GM12878 (cell line): Measurements from ENCODE around the gene COX6B1. TPM values are rescaled to one million over a fixed set of nuclear protein-coding genes. Genes with fewer than 3 reads are reported as not detected.

Experiments
- ATAC-seq: fragments of 200-7000 bp; cut with Tn5 transposase; 3 replicates; pipeline ENCODE4 v1.9.1; 2020; ENCODE audit warnings: mild to moderate bottlenecking, moderate library complexity
- BruUV-seq: library from RNA; stranded (reverse); fragments of 400-500 nt; replicated peaks from 2 replicates; lab custom pipeline; 2021; lab: Mats Ljungman, UMichigan
- CTCF ChIA-PET: fragments of 300-600 bp; sonication (Branson Sonifier 250); formaldehyde crosslinking; extraction: SDS; loops from one replicate; lab custom pipeline; 2021; ENCODE audit warnings: inconsistent platforms; lab: Yijun Ruan, JAX
- POLR2A ChIA-PET: fragments of 350-600 bp; formaldehyde crosslinking; extraction: SDS; loops from one replicate; lab custom pipeline; 2021; ENCODE audit warnings: inconsistent platforms; lab: Charles Lee
- RAD21 ChIA-PET: fragments of 300-600 bp; sonication (Branson Sonifier 250); formaldehyde crosslinking; loops from one replicate; lab custom pipeline; 2023; ENCODE audit warnings: antibody characterized with exemption; ENCODE audit not compliant: unreplicated experiment; lab: Charles Lee
- SMC1A ChIA-PET: fragments of 300-600 bp; sonication (Branson Sonifier 250); formaldehyde crosslinking; loops from one replicate; lab custom pipeline; 2023; ENCODE audit not compliant: unreplicated experiment, uncharacterized antibody; lab: Charles Lee
- DNase-seq: peaks from one replicate; pipeline ENCODE4 v3.0.0-alpha.2; 2011; ENCODE audit warnings: low read depth, low spot score
- FAIRE-seq: peaks from 3 replicates; lab custom pipeline; 2011; peaks lifted over from hg19 to GRCh38; lab: Jason Lieb, UNC
- H2AFZ ChIP-seq: 2 replicates; pipeline ENCODE4 v1.6.0; 2011; ENCODE audit warnings: low read depth, low read length, control low read depth; ENCODE audit not compliant: control insufficient read depth
- H3K27ac ChIP-seq: 2 replicates; pipeline ENCODE4 v1.5.1; 2011; ENCODE audit warnings: control low read depth; ENCODE audit not compliant: control insufficient read depth, insufficient read depth
- H3K27me3 ChIP-seq, 2 experiments: replicated peaks in 1 of 2; 2 replicates each; pipeline versions ENCODE4 v1.6.0 to v1.6.1; 2011; ENCODE audit warnings: low read length in 1 of 2; ENCODE audit not compliant: control insufficient read depth in 2 of 2, insufficient read depth in 2 of 2
- H3K36me3 ChIP-seq, 2 experiments: 2 replicates each; pipeline ENCODE4 v1.5.1; 2011; ENCODE audit warnings: low read length in 1 of 2; ENCODE audit not compliant: control insufficient read depth in 2 of 2, insufficient read depth in 2 of 2
- H3K4me1 ChIP-seq: 2 replicates; pipeline ENCODE4 v1.6.1; 2011; ENCODE audit warnings: mild to moderate bottlenecking, low read length, moderate library complexity, mixed read lengths; ENCODE audit not compliant: control insufficient read depth, insufficient read depth
- H3K4me2 ChIP-seq: 2 replicates; pipeline ENCODE4 v1.6.0; 2011; ENCODE audit warnings: control low read depth; ENCODE audit not compliant: control insufficient read depth, insufficient read depth
- H3K4me3 ChIP-seq: fragments of 200-600 bp; sonication (generic); 2 replicates; pipeline ENCODE4 v1.5.1; 2016
- H3K79me2 ChIP-seq: 2 replicates; pipeline ENCODE4 v1.6.0; 2011; ENCODE audit warnings: low read length; ENCODE audit not compliant: control insufficient read depth, insufficient read depth
- H3K9ac ChIP-seq: 2 replicates; pipeline ENCODE4 v1.8.0; 2011; ENCODE audit warnings: low read length, control low read depth, mixed read lengths; ENCODE audit not compliant: control insufficient read depth, insufficient read depth
- H3K9me3 ChIP-seq: replicated peaks from 3 replicates; pipeline ENCODE4 v1.5.1; 2011; ENCODE audit warnings: mild to moderate bottlenecking, low read length; ENCODE audit not compliant: control insufficient read depth, insufficient read depth
- H4K20me1 ChIP-seq: 2 replicates; pipeline ENCODE4 v1.6.0; 2011; ENCODE audit not compliant: control insufficient read depth, insufficient read depth
- FOXM1 ChIP-seq: IDR thresholded peaks from 2 replicates; pipeline ENCODE4 v1.6.1; 2012; ENCODE audit warnings: low read depth, mild to moderate bottlenecking, inconsistent platforms, low read length, moderate library complexity
- JUNB ChIP-seq: IDR thresholded peaks from 2 replicates; pipeline ENCODE4 v1.6.1; 2016; ENCODE audit warnings: antibody characterized with exemption, mild to moderate bottlenecking
- SP1 ChIP-seq: IDR thresholded peaks from one replicate; pipeline ENCODE4 v1.6.1; 2011; ENCODE audit warnings: low read depth, low read length
- USF2 ChIP-seq: IDR thresholded peaks from 2 replicates; pipeline ENCODE4 v1.6.1; 2011; ENCODE audit warnings: low read depth, low read length, improper control_type of control experiment, borderline replicate concordance
- WGBS: methylation state at CpG from one replicate; pipeline ENCODE4 v1.1.6; 2016; ENCODE audit warnings: low lambda C conversion rate; ENCODE audit not compliant: insufficient replicate concordance, insufficient coverage; ENCODE audit errors: missing lambda C conversion rate; 5-methylcytosine and 5-hydroxymethylcytosine counted together
- in situ Hi-C: fragments of 300-500 bp; cut with MboI; formaldehyde crosslinking; loops from 9 replicates; pipeline ENCODE4 v1.14.3; 2018; ENCODE audit warnings: mixed read lengths
- intact Hi-C: fragments of 100-400 bp; cut with micrococcal nuclease; formaldehyde crosslinking; loops from one replicate; pipeline ENCODE4 v1.14.2; 2022; ENCODE audit not compliant: unreplicated experiment
- polyA plus RNA-seq, 11 experiments: library from polyadenylated mRNA; depleted of rRNA in 4 of 11; unstranded in 6 of 11; stranded (reverse) in 5 of 11; fragments of >200 nt; fragmentation: Nextera tagmentation in 4 of 11; fragmentation: Illumina TruSeq in 1 of 11; extraction: Ambion mirVana in 4 of 11; extraction: Trizol in 1 of 11; gene quantifications; 1 replicate in 1 of 11; 2 replicates in 10 of 11; pipeline versions ENCODE4 v1.2.1 to v1.2.3, GENCODE V29; 2011 to 2016; ENCODE audit warnings: inconsistent platforms in 2 of 11, missing spikeins in 2 of 11, low read depth in 1 of 11
- total RNA-seq, 4 experiments: library from RNA; depleted of rRNA in 3 of 4; stranded (reverse); fragments of >200 nt in 3 of 4; fragmentation: Illumina TruSeq in 1 of 4; extraction: Trizol in 1 of 4; gene quantifications; 2 replicates each; pipeline versions ENCODE4 v1.2.1 to v1.2.3, GENCODE V29; 2013 to 2021
- TF ChIP-seq, protein P1 (sequence below): fragments of 450-650 bp; conservative IDR thresholded peaks from 2 replicates; pipeline ENCODE4 v1.6.1; 2017; ENCODE audit warnings: mild to moderate bottlenecking, moderate library complexity

COX6B1 gene
- total and polyA plus RNA-seq, 10 of the 15 experiments (the other 5 are each of a cell fraction or from before 2014, with no cell fraction given): 500 to 1,700 (median 862) TPM

DNA sequence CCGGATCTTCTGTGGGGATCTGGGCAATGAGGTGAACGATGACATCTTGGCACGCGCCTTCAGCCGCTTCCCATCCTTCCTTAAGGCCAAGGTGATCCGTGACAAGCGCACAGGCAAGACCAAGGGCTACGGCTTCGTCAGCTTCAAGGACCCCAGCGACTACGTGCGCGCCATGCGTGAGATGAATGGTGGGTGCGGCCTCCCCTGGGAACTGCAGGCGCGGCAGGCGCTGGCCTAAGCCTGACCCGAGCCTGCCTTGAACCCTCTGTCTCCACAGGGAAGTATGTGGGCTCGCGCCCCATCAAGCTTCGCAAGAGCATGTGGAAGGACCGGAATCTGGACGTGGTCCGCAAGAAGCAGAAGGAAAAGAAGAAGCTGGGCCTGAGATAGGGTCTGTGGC is 11.0 kb upstream of the COX6B1 start:
- intact Hi-C loops (no loop called here), in situ Hi-C loops (no loop called here)
- Histone ChIP-seq H3K9me3 (no peaks in the 10 kb centered on the region), H3K27ac (no peak overlapping the region), H3K4me3 (no peak overlapping the region), H3K36me3 (peaks cover 10 to 21% of the 10 kb centered on the region in 2 experiments; a peak in 3 of 4 replicates), H2AFZ (no peak overlapping the region), H3K4me1 (peaks cover 10% of the 10 kb centered on the region), H3K4me2 (no peak overlapping the region), H3K27me3 (no peaks in the 10 kb centered on the region), H3K9ac (no peak overlapping the region), H4K20me1 (no peaks in the 10 kb centered on the region), H3K79me2 (no peaks in the 10 kb centered on the region)
- WGBS: over 99% methylated on average over 23 of the region's 25 CpGs
- TF ChIP-seq JUNB (no peak), USF2 (no peak), SP1 (no peak), FOXM1 (no peak)
- TF ChIP-seq, protein P1, sequence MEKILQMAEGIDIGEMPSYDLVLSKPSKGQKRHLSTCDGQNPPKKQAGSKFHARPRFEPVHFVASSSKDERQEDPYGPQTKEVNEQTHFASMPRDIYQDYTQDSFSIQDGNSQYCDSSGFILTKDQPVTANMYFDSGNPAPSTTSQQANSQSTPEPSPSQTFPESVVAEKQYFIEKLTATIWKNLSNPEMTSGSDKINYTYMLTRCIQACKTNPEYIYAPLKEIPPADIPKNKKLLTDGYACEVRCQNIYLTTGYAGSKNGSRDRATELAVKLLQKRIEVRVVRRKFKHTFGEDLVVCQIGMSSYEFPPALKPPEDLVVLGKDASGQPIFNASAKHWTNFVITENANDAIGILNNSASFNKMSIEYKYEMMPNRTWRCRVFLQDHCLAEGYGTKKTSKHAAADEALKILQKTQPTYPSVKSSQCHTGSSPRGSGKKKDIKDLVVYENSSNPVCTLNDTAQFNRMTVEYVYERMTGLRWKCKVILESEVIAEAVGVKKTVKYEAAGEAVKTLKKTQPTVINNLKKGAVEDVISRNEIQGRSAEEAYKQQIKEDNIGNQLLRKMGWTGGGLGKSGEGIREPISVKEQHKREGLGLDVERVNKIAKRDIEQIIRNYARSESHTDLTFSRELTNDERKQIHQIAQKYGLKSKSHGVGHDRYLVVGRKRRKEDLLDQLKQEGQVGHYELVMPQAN: no peak
- ChIA-PET RAD21 (no interaction called here), CTCF (interaction anchor here (0.9 kb wide), 1 partner anchor 25 kb away, joined by 3 read pairs; no protein-coding TSS in a partner anchor), POLR2A (interaction anchor here (0.5 kb wide), 1 partner anchor 29 kb away, joined by 4 read pairs; no protein-coding TSS in a partner anchor), SMC1A (interaction anchor here (1.2 kb wide), 1 partner anchor 10 kb away, joined by 5 read pairs; no protein-coding TSS in a partner anchor)
- FAIRE-seq (no peak), ATAC-seq (no peak), DNase-seq (no peak)
- BruUV-seq: no TSS peak
